Stomach (tissue), 9 donors: ENCODE data around the gene RCBTB2. TPM values are rescaled to one million over a fixed set of nuclear protein-coding genes. Genes with fewer than 3 reads are reported as not detected.

Experiments used
- DNase-seq, 2 donors: peaks; one replicate each; pipeline versions ENCODE4 v3.0.0 to v3.0.0-alpha.2; 2013 to 2019
- H3K27ac ChIP-seq, 5 donors: fragments of 200-600 bp in 4 of 5; sonication (generic) in 4 of 5; one replicate each; pipeline ENCODE4 v1.5.1; 2013 to 2019; ENCODE audit warnings: mild to moderate bottlenecking in 1 of 5, moderate library complexity in 1 of 5
- H3K27me3 ChIP-seq, 3 donors: fragments of 200-600 bp; sonication (generic); one replicate each; pipeline ENCODE4 v1.5.1; 2017 to 2019; ENCODE audit warnings: mixed run types in 1 of 3
- H3K36me3 ChIP-seq, 4 donors: fragments of 200-600 bp; sonication (generic); 1 replicate in 3 of 4; 2 replicates in 1 of 4; pipeline ENCODE4 v1.5.1; 2016 to 2019
- H3K4me1 ChIP-seq, 4 donors: fragments of 200-600 bp; sonication (generic); one replicate each; pipeline ENCODE4 v1.5.1; 2016 to 2019
- H3K4me3 ChIP-seq, 4 donors: fragments of 200-600 bp; sonication (generic) in 3 of 4; one replicate each; pipeline ENCODE4 v1.5.1; 2016 to 2019; ENCODE audit warnings: mild to moderate bottlenecking in 1 of 4
- H3K9me3 ChIP-seq, 4 donors: fragments of 200-600 bp; sonication (generic); one replicate each; pipeline ENCODE4 v1.5.1; 2016 to 2019
- EP300 ChIP-seq: sonication (generic); formaldehyde crosslinking; IDR thresholded peaks from one replicate; pipeline ENCODE4 v1.6.1; 2017; ENCODE audit warnings: antibody characterized with exemption
- POLR2A ChIP-seq, 4 donors: fragments of 450-650 bp; IDR thresholded peaks; one replicate each; pipeline ENCODE4 v1.6.1; 2016; ENCODE audit warnings: antibody characterized with exemption in 4 of 4, control low read depth in 2 of 4, mild to moderate bottlenecking in 1 of 4, moderate library complexity in 1 of 4
- POLR2AphosphoS5 ChIP-seq, 3 donors: sonication (generic); formaldehyde crosslinking; IDR thresholded peaks; one replicate each; pipeline ENCODE4 v1.6.1; 2016; ENCODE audit warnings: antibody characterized with exemption in 3 of 3
- WGBS, 5 donors: extraction: QIAGEN DNeasy Blood & Tissue Kit in 3 of 5; methylation state at CpG; one replicate each; pipeline versions ENCODE4 v1.1.5 to v1.1.7; 2013 to 2018; 5-methylcytosine and 5-hydroxymethylcytosine counted together
- intact Hi-C: fragments of 100-400 bp; cut with DNase I; formaldehyde crosslinking; loops from one replicate; pipeline ENCODE4 v1.15.1; 2023; ENCODE audit warnings: low total_unique reads
- polyA plus RNA-seq, 3 donors: library from polyadenylated mRNA; stranded (reverse); fragments of 200-250 nt; gene quantifications; one replicate each; pipeline ENCODE4 v1.2.3, GENCODE V29; 2013
- total RNA-seq, 5 donors: library from RNA; depleted of rRNA; stranded (reverse); fragments of >200 nt; gene quantifications; one replicate each; pipeline versions ENCODE4 v1.1.0 to v1.2.3, GENCODE V29; 2014 to 2016
- TF ChIP-seq, protein P1 (sequence below), 7 experiments: fragments of 450-650 bp in 4 of 7; fragments of 200-600 bp in 3 of 7; sonication (generic) in 3 of 7; IDR thresholded peaks; one replicate each; pipeline ENCODE4 v1.5.1; 2016 to 2019; ENCODE audit warnings: antibody characterized with exemption in 7 of 7, control low read depth in 2 of 7, mild to moderate bottlenecking in 1 of 7
- donor health status: healthy with polysubstance abuse.
- donor health status: Bipolar disorder and iron deficiency.
- donor health status: healthy.

RCBTB2 gene
- total and polyA plus RNA-seq, 8 donors = 0.29 to 56.6 (median 7.6) TPM

DNA sequence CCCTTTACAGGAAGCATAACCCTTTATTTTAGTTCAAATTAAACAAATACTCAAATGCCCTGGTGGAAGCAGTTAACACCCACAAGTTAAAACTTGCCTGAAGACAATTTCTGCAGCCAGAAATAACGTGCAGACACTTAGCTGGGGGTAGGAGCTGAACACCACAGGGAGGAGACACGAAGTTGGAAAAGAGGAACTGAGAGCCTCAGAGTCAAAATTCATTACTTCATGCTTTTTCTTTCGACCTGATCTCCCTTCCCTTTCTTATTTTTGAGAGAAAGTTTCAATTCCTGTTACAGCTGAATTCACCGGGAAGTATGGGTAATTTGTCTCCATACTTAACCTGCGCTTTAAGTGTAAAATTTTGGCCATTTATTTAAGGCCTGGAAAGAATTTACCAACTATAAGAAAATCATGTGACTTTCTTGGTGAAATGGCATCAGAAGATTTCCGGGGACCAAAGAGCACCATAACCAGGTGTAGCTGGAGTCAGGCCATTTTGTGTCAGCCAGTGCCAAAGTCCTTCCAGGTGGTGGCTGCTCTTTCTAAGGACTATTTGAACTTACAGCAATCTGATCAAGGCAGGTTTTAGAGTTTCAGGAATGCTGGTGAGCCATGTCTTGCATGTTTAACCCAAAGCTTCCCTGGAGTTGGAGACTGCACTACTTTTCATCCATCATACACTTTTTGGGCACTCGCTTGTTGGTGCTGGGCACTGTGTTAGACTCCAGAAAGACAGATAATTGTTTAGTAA is 46.5 kb upstream of the RCBTB2 start:
- Histone ChIP-seq H3K4me3 (no peak overlapping the region), H3K27me3 (no peaks in the 10 kb centered on the region), H3K36me3 (no peaks in the 10 kb centered on the region), H3K27ac (peak overlapping the region in 4 of 5 donors; percentile 30 to 74 (median 46)), H3K4me1 (peaks cover 13 to 39% (median 25%) of the 10 kb centered on the region in 4 donors), H3K9me3 (no peaks in the 10 kb centered on the region)
- intact Hi-C loops = loop anchor here (5.0 kb wide), 1 partner anchor 42 kb away; no protein-coding TSS in a partner anchor
- DNase-seq = peak in 1 of 2 donors; percentile 72
- WGBS, 5 donors = 54 to 67% (median 59%) methylated on average over 7 of the region's 7 CpGs
- TF ChIP-seq POLR2AphosphoS5 (IDR thresholded peaks at IDR 0.05) = no peak

DNA sequence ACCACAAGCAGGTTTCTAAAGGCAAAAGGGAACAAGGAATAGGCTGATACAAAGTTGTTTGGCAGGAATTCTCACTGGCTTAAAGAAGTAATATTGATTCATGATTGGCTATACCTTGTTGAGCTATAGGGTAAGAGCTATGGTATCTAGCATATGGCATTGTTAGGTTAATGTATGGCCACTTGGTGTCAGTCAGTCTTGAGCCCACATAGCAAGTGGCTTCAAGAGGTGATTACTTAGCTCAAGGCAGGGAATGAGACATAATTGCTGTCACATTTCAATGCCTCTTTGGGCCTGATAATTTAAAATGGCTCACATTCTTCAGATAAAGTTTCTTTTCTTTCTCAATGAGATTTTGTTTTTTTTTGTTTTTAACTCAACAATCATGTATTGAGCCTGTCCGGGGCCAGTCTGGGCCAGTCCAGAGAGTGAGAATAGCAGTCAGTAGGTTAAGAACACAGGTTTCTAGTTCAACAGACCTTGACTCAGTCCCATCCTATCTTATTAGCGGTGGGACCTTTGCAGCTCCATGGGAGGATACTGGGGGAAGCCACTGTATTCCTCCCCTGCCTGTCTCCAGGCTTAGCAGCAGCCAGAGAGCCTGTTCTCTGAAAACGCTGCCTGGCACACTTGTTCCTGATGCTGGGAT is 45.8 kb upstream of the RCBTB2 start:
- no peaks in the 10 kb centered on the region for H3K27me3 ChIP-seq
- no peak overlapping the region for H3K4me3 ChIP-seq
- H3K4me1 ChIP-seq = peaks cover 6 to 32% (median 19%) of the 10 kb centered on the region in 4 donors
- H3K27ac ChIP-seq = peak overlapping the region in 4 of 5 donors; percentile 30 to 74 (median 46)
- intact Hi-C loops = loop anchor here (5.0 kb wide), 1 partner anchor 41 kb away; no protein-coding TSS in a partner anchor
- DNase-seq = no peak
- 54 to 73% (median 58%) methylated on average over 3 of the region's 3 CpGs for WGBS, 5 donors
- H3K9me3 ChIP-seq = no peaks in the 10 kb centered on the region
- TF ChIP-seq EP300 (no peak), POLR2A (IDR thresholded peaks at IDR 0.05) (no peak), POLR2AphosphoS5 (IDR thresholded peaks at IDR 0.05) (no peak)
- TF ChIP-seq, protein P1, sequence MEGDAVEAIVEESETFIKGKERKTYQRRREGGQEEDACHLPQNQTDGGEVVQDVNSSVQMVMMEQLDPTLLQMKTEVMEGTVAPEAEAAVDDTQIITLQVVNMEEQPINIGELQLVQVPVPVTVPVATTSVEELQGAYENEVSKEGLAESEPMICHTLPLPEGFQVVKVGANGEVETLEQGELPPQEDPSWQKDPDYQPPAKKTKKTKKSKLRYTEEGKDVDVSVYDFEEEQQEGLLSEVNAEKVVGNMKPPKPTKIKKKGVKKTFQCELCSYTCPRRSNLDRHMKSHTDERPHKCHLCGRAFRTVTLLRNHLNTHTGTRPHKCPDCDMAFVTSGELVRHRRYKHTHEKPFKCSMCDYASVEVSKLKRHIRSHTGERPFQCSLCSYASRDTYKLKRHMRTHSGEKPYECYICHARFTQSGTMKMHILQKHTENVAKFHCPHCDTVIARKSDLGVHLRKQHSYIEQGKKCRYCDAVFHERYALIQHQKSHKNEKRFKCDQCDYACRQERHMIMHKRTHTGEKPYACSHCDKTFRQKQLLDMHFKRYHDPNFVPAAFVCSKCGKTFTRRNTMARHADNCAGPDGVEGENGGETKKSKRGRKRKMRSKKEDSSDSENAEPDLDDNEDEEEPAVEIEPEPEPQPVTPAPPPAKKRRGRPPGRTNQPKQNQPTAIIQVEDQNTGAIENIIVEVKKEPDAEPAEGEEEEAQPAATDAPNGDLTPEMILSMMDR (IDR thresholded peaks at IDR 0.05) = no peak
- H3K36me3 ChIP-seq = no peaks in the 10 kb centered on the region

DNA sequence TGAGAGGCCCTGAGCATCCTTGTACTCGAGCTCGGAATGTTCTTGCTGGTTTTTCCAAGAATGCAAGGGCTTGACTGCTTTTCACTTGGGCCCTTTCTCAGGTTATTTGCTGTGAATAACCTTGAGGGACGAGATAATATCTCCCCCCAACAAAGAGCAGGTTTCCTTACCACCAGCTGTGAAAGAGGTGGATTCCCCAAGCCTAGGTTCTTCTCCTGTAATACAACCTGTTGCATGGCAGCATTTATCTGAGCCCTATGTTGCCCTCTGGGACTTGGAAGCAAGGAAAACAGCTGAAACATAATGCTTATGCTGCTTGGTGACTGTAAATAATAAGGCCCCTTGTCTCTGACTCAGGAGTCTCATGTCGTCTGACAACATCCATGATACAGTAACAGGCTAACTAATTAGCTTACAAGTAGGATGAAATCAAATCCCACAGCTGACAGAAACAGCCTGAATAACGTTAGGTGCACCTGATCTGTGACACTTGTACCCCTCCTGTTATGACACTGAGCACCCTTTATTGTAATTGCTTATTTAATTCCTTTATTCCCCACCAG is 43.6 kb upstream of the RCBTB2 start:
- intact Hi-C loops = loop anchor here (5.0 kb wide), 1 partner anchor 39 kb away; no protein-coding TSS in a partner anchor
- no peak overlapping the region for H3K4me3 ChIP-seq
- TF ChIP-seq POLR2A (IDR thresholded peaks at IDR 0.05) (no peak), POLR2AphosphoS5 (IDR thresholded peaks at IDR 0.05) (no peak), EP300 (no peak)
- TF ChIP-seq, protein P1 (IDR thresholded peaks at IDR 0.05) = no peak
- 74 to 83% (median 80%) methylated on average over 5 of the region's 5 CpGs for WGBS, 5 donors
- no peaks in the 10 kb centered on the region for H3K9me3 ChIP-seq
- no peak for DNase-seq
- no peaks in the 10 kb centered on the region for H3K36me3 ChIP-seq
- no peaks in the 10 kb centered on the region for H3K27me3 ChIP-seq
- no peak overlapping the region for H3K27ac ChIP-seq
- peaks cover 8 to 42% (median 24%) of the 10 kb centered on the region in 4 donors for H3K4me1 ChIP-seq

DNA sequence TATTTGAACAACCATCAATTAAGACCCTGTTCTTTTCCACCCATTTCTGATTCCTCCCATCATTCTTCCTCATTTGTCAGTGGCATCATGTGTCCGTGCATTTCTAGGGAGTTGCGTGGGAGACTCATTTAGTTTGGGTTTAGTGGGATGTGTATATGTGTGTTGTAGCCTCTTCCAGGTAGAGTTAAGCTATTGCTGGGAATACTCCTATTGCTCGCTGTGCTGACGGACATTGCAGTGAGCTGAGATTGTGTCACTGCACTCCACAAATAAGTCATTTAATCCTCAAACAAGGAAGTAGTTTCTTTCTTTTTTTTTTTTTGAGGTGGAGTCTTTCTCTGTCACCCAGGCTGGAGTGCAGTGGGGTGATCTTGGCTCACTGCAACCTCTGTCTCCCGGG is 42.2 kb upstream of the RCBTB2 start:
- no peaks in the 10 kb centered on the region for H3K36me3 ChIP-seq
- no peak overlapping the region for H3K4me3 ChIP-seq
- TF ChIP-seq POLR2AphosphoS5 (IDR thresholded peaks at IDR 0.05) = no peak
- TF ChIP-seq, protein P1 (IDR thresholded peaks at IDR 0.05) = no peak
- TF ChIP-seq POLR2A (IDR thresholded peaks at IDR 0.05) = no peak
- no peak for TF ChIP-seq EP300
- DNase-seq = no peak
- intact Hi-C loops = loop anchor here (5.0 kb wide), 1 partner anchor 38 kb away; no protein-coding TSS in a partner anchor
- no peaks in the 10 kb centered on the region for H3K9me3 ChIP-seq
- peaks cover 18 to 50% (median 34%) of the 10 kb centered on the region in 4 donors for H3K4me1 ChIP-seq
- WGBS, 5 donors = 58 to 84% (median 71%) methylated on average over 5 of the region's 5 CpGs
- peak overlapping the region in 2 of 5 donors; percentile 4 to 48 for H3K27ac ChIP-seq
- no peaks in the 10 kb centered on the region for H3K27me3 ChIP-seq
